ENCODE results near the gene PLEKHG2. TPM values are rescaled to one million over a fixed set of nuclear protein-coding genes. Genes with fewer than 3 reads are reported as not detected.

PLEKHG2 gene
- total RNA-seq, 1 experiment from 2014 or later = 29.0 TPM

GRCh38 chr19:39469567-39469966 lies 57.1 kb downstream of the PLEKHG2 start:
- H3K36me3 ChIP-seq (ENCODE audit: control insufficient read depth in 1 of 2, insufficient read depth in 2 of 2, low read length in 2 of 2) = peaks cover 53 to 83% of the 10 kb centered on the region in 2 experiments
- ATAC-seq (no peak), DNase-seq (ENCODE audit: low read depth, low spot score) (no peak)
- no peaks in the 10 kb centered on the region for H4K20me1 ChIP-seq (ENCODE audit: insufficient read depth)
- H2AFZ ChIP-seq (ENCODE audit: low read depth, low read length, poor library complexity, severe bottlenecking) = no peak overlapping the region
- H3K9ac ChIP-seq (ENCODE audit: low read length) = no peak overlapping the region
- H3K4me3 ChIP-seq (replicated peaks in 1 of 2; ENCODE audit: low read depth in 1 of 2, low read length in 2 of 2) = no peak overlapping the region
- H3K27me3 ChIP-seq (ENCODE audit: insufficient read depth, low read length) = no peaks in the 10 kb centered on the region
- ChIA-PET POLR2A (no interaction called here), CTCF (no interaction called here), RAD21 (ENCODE audit: low non-redundant PET in 1 of 2, low total read pairs in 2 of 2, uncharacterized antibody in 2 of 2, unreplicated experiment in 2 of 2) (no interaction called here)
- H3K4me2 ChIP-seq (ENCODE audit: low read length) = no peak overlapping the region
- no TSS peak for BruUV-seq (replicated peaks)
- no peaks in the 10 kb centered on the region for H3K4me1 ChIP-seq (ENCODE audit: control insufficient read depth in 1 of 2, insufficient read depth in 2 of 2, low read length in 2 of 2)
- H3K27ac ChIP-seq (ENCODE audit: low read depth, low read length) = no peak overlapping the region
- no peak for TF ChIP-seq CEBPB (IDR thresholded peaks at IDR 0.05; ENCODE audit: low read depth)
- H3K9me3 ChIP-seq (ENCODE audit: control insufficient read depth in 1 of 2, insufficient read depth in 1 of 2, low read depth in 1 of 2, low read length in 2 of 2) = no peaks in the 10 kb centered on the region
- intact Hi-C loops (cut with micrococcal nuclease) = no loop called here
- H3K79me2 ChIP-seq (ENCODE audit: insufficient read depth, low read length) = peaks cover 13% of the 10 kb centered on the region; the same call in 1 of the 2 replicates
- no peaks in the 10 kb centered on the region for H3K9me2 ChIP-seq (ENCODE audit: insufficient read depth)

GRCh38 chr19:39470724-39471339 lies 58.4 kb downstream of the PLEKHG2 start:
- no peak for ATAC-seq
- no TSS peak for BruUV-seq (replicated peaks)

More at GRCh38 chr19:39470724-39471339, 58.4 kb downstream of the PLEKHG2 start:
- H3K36me3 ChIP-seq (ENCODE audit: control insufficient read depth in 1 of 2, insufficient read depth in 2 of 2, low read length in 2 of 2) = peaks cover 52 to 79% of the 10 kb centered on the region in 2 experiments; a peak in 3 of 4 replicates
- DNase-seq (ENCODE audit: low read depth, low spot score) = no peak
- H3K27ac ChIP-seq (ENCODE audit: low read depth, low read length) = no peak overlapping the region
- no peaks in the 10 kb centered on the region for H4K20me1 ChIP-seq (ENCODE audit: insufficient read depth)
- no peak overlapping the region for H3K4me2 ChIP-seq (ENCODE audit: low read length)
- POLR2A ChIA-PET = no interaction called here
- no peak overlapping the region for H2AFZ ChIP-seq (ENCODE audit: low read depth, low read length, poor library complexity, severe bottlenecking)
- H3K4me1 ChIP-seq (ENCODE audit: control insufficient read depth in 1 of 2, insufficient read depth in 2 of 2, low read length in 2 of 2) = no peaks in the 10 kb centered on the region
- H3K27me3 ChIP-seq (ENCODE audit: insufficient read depth, low read length) = no peaks in the 10 kb centered on the region
- H3K4me3 ChIP-seq (replicated peaks in 1 of 2; ENCODE audit: low read depth in 1 of 2, low read length in 2 of 2) = no peak overlapping the region
- CTCF ChIA-PET = no interaction called here
- H3K9me2 ChIP-seq (ENCODE audit: insufficient read depth) = no peaks in the 10 kb centered on the region
- no peak for TF ChIP-seq POLR2AphosphoS5 (IDR thresholded peaks at IDR 0.05; ENCODE audit: low read depth, low read length)
- no peak for TF ChIP-seq REST (IDR thresholded peaks at IDR 0.05; ENCODE audit: low read depth)
- no peak for TF ChIP-seq ELF1 (IDR thresholded peaks at IDR 0.05; ENCODE audit: borderline replicate concordance, low read depth)
- no peak for TF ChIP-seq ZFX (IDR thresholded peaks at IDR 0.05)
- no peak for TF ChIP-seq ATF3 (IDR thresholded peaks at IDR 0.05)
- no peak for TF ChIP-seq SIN3A (IDR thresholded peaks at IDR 0.05; ENCODE audit: low read depth)
- H3K79me2 ChIP-seq (ENCODE audit: insufficient read depth, low read length) = peaks cover 6% of the 10 kb centered on the region; the same call in 1 of the 2 replicates
- H3K9me3 ChIP-seq (ENCODE audit: control insufficient read depth in 1 of 2, insufficient read depth in 1 of 2, low read depth in 1 of 2, low read length in 2 of 2) = no peaks in the 10 kb centered on the region
- no peak overlapping the region for H3K9ac ChIP-seq (ENCODE audit: low read length)
- RAD21 ChIA-PET (ENCODE audit: low non-redundant PET in 1 of 2, low total read pairs in 2 of 2, uncharacterized antibody in 2 of 2, unreplicated experiment in 2 of 2) = no interaction called here
- intact Hi-C loops (cut with micrococcal nuclease) = no loop called here
